HepG2 (cell line): Measurements from ENCODE around the gene HMGCLL1. TPM values are rescaled to one million over a fixed set of nuclear protein-coding genes. Genes with fewer than 3 reads are reported as not detected.

Source experiments
- ATAC-seq: fragments of 200-7000 bp; cut with Tn5 transposase; 3 replicates; pipeline ENCODE4 v1.9.1; 2020; ENCODE audit warnings: mild to moderate bottlenecking, moderate library complexity
- BruUV-seq: library from RNA; stranded (reverse); fragments of 400-500 nt; replicated peaks from 2 replicates; lab custom pipeline; 2021; lab: Mats Ljungman, UMichigan
- CTCF ChIA-PET: fragments of 300-600 bp; formaldehyde crosslinking; extraction: SDS; loops from one replicate; lab custom pipeline; 2021; ENCODE audit warnings: low total read pairs, inconsistent platforms, low intra/inter-chr PET ratio; lab: Yijun Ruan, JAX
- POLR2A ChIA-PET: fragments of 350-600 bp; sonication (Branson Sonifier 250); formaldehyde crosslinking; loops from one replicate; lab custom pipeline; 2020; ENCODE audit warnings: antibody characterized with exemption, inconsistent platforms; lab: Yijun Ruan, JAX
- DNase-seq: peaks from one replicate; pipeline ENCODE4 v3.0.0-alpha.2; 2015; ENCODE audit warnings: low spot score
- FAIRE-seq: peaks from 3 replicates; lab custom pipeline; 2011; peaks lifted over from hg19 to GRCh38; lab: Jason Lieb, UNC
- H2AFZ ChIP-seq: one replicate; pipeline ENCODE4 v1.6.1; 2011; ENCODE audit warnings: low read length, inconsistent platforms
- H3K27ac ChIP-seq: fragments of 300-600 bp; 3 replicates; pipeline ENCODE4 v1.8.0; 2011; ENCODE audit warnings: mixed run types, mild to moderate bottlenecking, mixed read lengths, low read length, inconsistent platforms; ENCODE audit not compliant: insufficient read depth; ENCODE audit errors: extremely low read length
- H3K27me3 ChIP-seq, 2 experiments: fragments of 200-600 bp in 1 of 2; 2 replicates in 1 of 2; 3 replicates in 1 of 2; pipeline versions ENCODE4 v1.6.0 to v1.8.0; 2011; ENCODE audit warnings: low read length in 2 of 2, mild to moderate bottlenecking in 2 of 2, moderate library complexity in 2 of 2, inconsistent platforms in 1 of 2; ENCODE audit not compliant: insufficient read depth in 2 of 2, control insufficient read depth in 1 of 2
- H3K36me3 ChIP-seq, 2 experiments: fragments of 200-600 bp in 1 of 2; replicated peaks in 1 of 2; 2 replicates in 1 of 2; 3 replicates in 1 of 2; pipeline versions ENCODE4 v1.5.1 to v1.8.0; 2011; ENCODE audit warnings: low read length in 2 of 2, inconsistent platforms in 1 of 2; ENCODE audit not compliant: insufficient read depth in 2 of 2, control insufficient read depth in 1 of 2
- H3K4me1 ChIP-seq: 2 replicates; pipeline ENCODE4 v1.5.1; 2012; ENCODE audit warnings: low read length, inconsistent platforms; ENCODE audit not compliant: insufficient read depth
- H3K4me2 ChIP-seq: 2 replicates; pipeline ENCODE4 v1.6.0; 2011; ENCODE audit warnings: low read depth, low read length, inconsistent platforms
- H3K4me3 ChIP-seq, 3 experiments: fragments of 200-600 bp in 1 of 3; sonication (generic), shearing (Covaris generic) in 1 of 3; replicated peaks in 1 of 3; 2 replicates each; pipeline ENCODE4 v1.5.1; 2011 to 2016; ENCODE audit warnings: low read length in 3 of 3, inconsistent platforms in 2 of 3, low read depth in 2 of 3, mild to moderate bottlenecking in 2 of 3, control low read depth in 1 of 3, mixed read lengths in 1 of 3; ENCODE audit not compliant: insufficient read depth in 1 of 3
- H3K79me2 ChIP-seq: one replicate; pipeline ENCODE4 v1.6.1; 2011; ENCODE audit warnings: low read length, inconsistent platforms; ENCODE audit not compliant: insufficient read depth
- H3K9ac ChIP-seq: 2 replicates; pipeline ENCODE4 v1.6.0; 2011; ENCODE audit warnings: mild to moderate bottlenecking, low read depth, low read length, inconsistent platforms; ENCODE audit not compliant: insufficient read depth
- H3K9me3 ChIP-seq: 2 replicates; pipeline ENCODE4 v1.5.1; 2012; ENCODE audit warnings: mild to moderate bottlenecking, low read length
- H4K20me1 ChIP-seq: 2 replicates; pipeline ENCODE4 v1.6.0; 2011; ENCODE audit warnings: inconsistent platforms, mild to moderate bottlenecking, low read length, moderate library complexity; ENCODE audit not compliant: insufficient read depth
- ATF1 ChIP-seq: IDR thresholded peaks from 2 replicates; pipeline ENCODE4 v1.6.1; 2016; ENCODE audit warnings: mild to moderate bottlenecking, control low read depth
- BCL3 ChIP-seq: sonication (generic); formaldehyde crosslinking; IDR thresholded peaks from 2 replicates; pipeline ENCODE4 v1.5.1; 2020; ENCODE audit warnings: mild to moderate bottlenecking, missing genetic modification reagents, moderate library complexity
- CENPBD1 ChIP-seq: sonication (generic); formaldehyde crosslinking; IDR thresholded peaks from 2 replicates; pipeline ENCODE4 v1.8.0; 2022; ENCODE audit warnings: missing genetic modification reagents, low read depth, mild to moderate bottlenecking, borderline replicate concordance
- HIC2 ChIP-seq: sonication (generic); formaldehyde crosslinking; IDR thresholded peaks from 2 replicates; pipeline ENCODE4 v1.9.0; 2022; ENCODE audit warnings: low read depth, missing genetic modification reagents
- ZBTB10 ChIP-seq: sonication (generic); formaldehyde crosslinking; IDR thresholded peaks from 2 replicates; pipeline ENCODE4 v1.4.0; 2020; ENCODE audit warnings: missing genetic modification reagents, borderline replicate concordance
- ZNF230 ChIP-seq: sonication (generic); formaldehyde crosslinking; IDR thresholded peaks from 2 replicates; pipeline ENCODE4 v1.4.0; 2020; ENCODE audit warnings: mild to moderate bottlenecking, missing genetic modification reagents
- ZNF646 ChIP-seq: sonication (generic); formaldehyde crosslinking; IDR thresholded peaks from 2 replicates; pipeline ENCODE4 v1.9.0; 2021; ENCODE audit warnings: mild to moderate bottlenecking, missing genetic modification reagents
- WGBS: methylation state at CpG from one replicate; pipeline ENCODE4 v1.1.6; 2017; ENCODE audit warnings: low lambda C conversion rate; 5-methylcytosine and 5-hydroxymethylcytosine counted together
- in situ Hi-C: cut with HindIII; loops from 2 replicates; pipeline ENCODE4 v1.10.0; 2017; ENCODE audit warnings: low pct_unique_long_range_greater_than_20kb; ENCODE audit not compliant: extremely low pct_ligation_motif_present
- intact Hi-C: fragments of 100-400 bp; cut with micrococcal nuclease; formaldehyde crosslinking; loops from one replicate; pipeline ENCODE4 v1.10.0; 2022; ENCODE audit not compliant: unreplicated experiment
- polyA plus RNA-seq, 8 experiments: library from polyadenylated mRNA; depleted of rRNA in 3 of 8; stranded (reverse) in 7 of 8; unstranded in 1 of 8; fragments of >200 nt; fragmentation: Illumina TruSeq in 4 of 8; extraction: Trizol in 4 of 8; gene quantifications; 2 replicates each; pipeline versions ENCODE4 v1.2.1 to v1.2.3, GENCODE V29; 2011 to 2016; ENCODE audit warnings: low read depth in 4 of 8, missing spikeins in 1 of 8, mixed read lengths in 1 of 8; ENCODE audit not compliant: insufficient read depth in 1 of 8
- total RNA-seq, 5 experiments: library from RNA; depleted of rRNA; stranded (reverse); fragments of >200 nt; fragmentation: Illumina TruSeq; extraction: Trizol; gene quantifications; 2 replicates each; pipeline ENCODE4 v1.2.3, GENCODE V29; 2016; ENCODE audit warnings: low read depth in 1 of 5

Gene HMGCLL1
- total and polyA plus RNA-seq, 2 of the 13 experiments (the other 11 are each of a cell fraction or from before 2014, with no cell fraction given): not detected

GRCh38 chr6:55576811-55577210 lies 2.2 kb downstream of the HMGCLL1 start:
- Histone ChIP-seq H2AFZ (no peak overlapping the region), H3K4me3 (no peak overlapping the region), H3K27me3 (peaks cover 0 to 10% of the 10 kb centered on the region in 2 experiments; a peak in 2 of 5 replicates), H4K20me1 (no peaks in the 10 kb centered on the region), H3K4me2 (no peak overlapping the region), H3K9me3 (no peaks in the 10 kb centered on the region), H3K27ac (no peak overlapping the region), H3K79me2 (no peaks in the 10 kb centered on the region), H3K9ac (no peak overlapping the region), H3K4me1 (no peaks in the 10 kb centered on the region), H3K36me3 (no peaks in the 10 kb centered on the region)
- DNase-seq (no peak), ATAC-seq (no peak), FAIRE-seq (no peak)
- POLR2A ChIA-PET: no interaction called here
- 3% methylated on average over 3 of the region's 3 CpGs for WGBS
- CTCF ChIA-PET: no interaction called here
- BruUV-seq: no TSS peak
- intact Hi-C loops (no loop called here), in situ Hi-C loops (no loop called here)
- TF ChIP-seq ZNF230 (CRISPR knock-in tag) (no peak), BCL3 (no peak), HIC2 (CRISPR knock-in tag) (no peak), CENPBD1 (CRISPR knock-in tag) (no peak), ATF1 (CRISPR knock-in tag) (no peak), ZNF646 (CRISPR knock-in tag) (no peak), ZBTB10 (no peak)
